ENCODE data around the gene TNFSF12. TPM values are rescaled to one million over a fixed set of nuclear protein-coding genes. Genes with fewer than 3 reads are reported as not detected.
A peak's percentile ranks its signal among the peaks of the same experiment; 100 is the strongest.

The TNFSF12 gene
- total and polyA plus RNA-seq, 3 donors from 2014 or later, result 17.0 to 21.5 (median 20.6) TPM

DNA sequence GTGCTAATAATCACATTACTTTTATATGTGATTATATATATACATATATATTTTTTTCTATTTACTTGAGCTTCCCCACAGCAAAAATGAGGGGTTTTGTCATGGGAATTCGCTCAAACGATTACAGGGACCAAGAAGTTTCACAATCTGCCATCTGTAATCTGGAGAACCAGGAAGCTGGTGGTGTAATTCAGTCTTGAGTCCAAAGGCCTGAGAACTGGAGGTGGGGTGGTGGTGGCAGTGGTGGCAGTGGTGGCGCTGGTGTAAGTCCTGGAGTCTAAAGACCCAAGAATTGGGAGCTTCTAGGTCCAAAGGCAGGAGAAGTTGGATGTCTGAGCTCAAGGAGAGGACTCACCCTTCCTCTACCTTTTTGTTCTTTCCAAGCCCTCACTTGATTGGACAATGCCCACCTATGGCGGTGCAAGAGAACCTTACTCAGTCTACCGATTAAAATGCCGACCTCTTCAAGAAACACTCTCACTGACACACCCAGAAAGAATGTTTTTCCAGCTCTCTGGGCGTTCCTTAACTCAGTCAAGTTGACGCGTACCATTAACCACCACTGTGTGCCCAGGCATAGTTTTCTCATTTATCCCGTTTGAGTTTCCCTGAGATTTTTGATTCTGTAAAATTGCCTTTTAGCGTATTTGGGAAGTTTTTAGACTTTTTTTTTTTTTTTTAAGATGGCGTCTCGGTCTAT is 32.8 kb upstream of the TNFSF12 start:
- Histone ChIP-seq H3K27me3 (no peaks in the 10 kb centered on the region), H3K27ac (no peak overlapping the region), H3K9me3 (no peaks in the 10 kb centered on the region), H3K4me1 (no peaks in the 10 kb centered on the region), H3K36me3 (ENCODE audit: low read depth, missing control alignments) (no peaks in the 10 kb centered on the region), H3K4me3 (no peak overlapping the region)
- WGBS, 2 donors, result 88% methylated on average over 13 of the region's 13 CpGs
- DNase-seq, result no peak
- intact Hi-C loops (cut with DNase I; ENCODE audit: low total_unique reads), result no loop called here
- TF ChIP-seq, protein P1, sequence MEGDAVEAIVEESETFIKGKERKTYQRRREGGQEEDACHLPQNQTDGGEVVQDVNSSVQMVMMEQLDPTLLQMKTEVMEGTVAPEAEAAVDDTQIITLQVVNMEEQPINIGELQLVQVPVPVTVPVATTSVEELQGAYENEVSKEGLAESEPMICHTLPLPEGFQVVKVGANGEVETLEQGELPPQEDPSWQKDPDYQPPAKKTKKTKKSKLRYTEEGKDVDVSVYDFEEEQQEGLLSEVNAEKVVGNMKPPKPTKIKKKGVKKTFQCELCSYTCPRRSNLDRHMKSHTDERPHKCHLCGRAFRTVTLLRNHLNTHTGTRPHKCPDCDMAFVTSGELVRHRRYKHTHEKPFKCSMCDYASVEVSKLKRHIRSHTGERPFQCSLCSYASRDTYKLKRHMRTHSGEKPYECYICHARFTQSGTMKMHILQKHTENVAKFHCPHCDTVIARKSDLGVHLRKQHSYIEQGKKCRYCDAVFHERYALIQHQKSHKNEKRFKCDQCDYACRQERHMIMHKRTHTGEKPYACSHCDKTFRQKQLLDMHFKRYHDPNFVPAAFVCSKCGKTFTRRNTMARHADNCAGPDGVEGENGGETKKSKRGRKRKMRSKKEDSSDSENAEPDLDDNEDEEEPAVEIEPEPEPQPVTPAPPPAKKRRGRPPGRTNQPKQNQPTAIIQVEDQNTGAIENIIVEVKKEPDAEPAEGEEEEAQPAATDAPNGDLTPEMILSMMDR (IDR thresholded peaks at IDR 0.05), result no peak
- no peak for TF ChIP-seq POLR2A (IDR thresholded peaks at IDR 0.05)

DNA sequence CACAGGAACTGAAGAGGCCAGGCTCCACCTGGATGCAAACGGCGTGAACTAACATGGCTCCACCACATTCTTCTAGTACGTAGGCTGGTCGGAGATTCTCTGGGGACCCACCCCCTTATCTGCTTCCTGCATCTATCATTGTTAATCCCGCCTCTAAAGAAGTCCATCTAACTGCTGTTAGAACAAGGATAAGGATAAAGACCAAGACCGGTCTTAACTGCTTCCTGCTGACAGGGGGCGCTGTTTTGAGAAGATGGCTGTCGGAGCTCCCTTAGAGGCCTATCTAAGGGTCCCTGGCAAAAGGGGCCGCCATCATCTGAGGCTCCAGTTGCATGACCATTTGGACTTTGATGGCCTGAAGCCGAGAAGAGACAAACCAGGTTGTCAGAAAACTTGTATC is 25.8 kb upstream of the TNFSF12 start:
- peak; percentile 63 for DNase-seq
- intact Hi-C loops (cut with DNase I; ENCODE audit: low total_unique reads), result no loop called here
- H3K4me3 ChIP-seq, result no peak overlapping the region
- no peak overlapping the region for H3K27ac ChIP-seq
- no peaks in the 10 kb centered on the region for H3K36me3 ChIP-seq (ENCODE audit: low read depth, missing control alignments)
- WGBS, 2 donors, result 38% methylated on average over 10 of the region's 10 CpGs
- no peaks in the 10 kb centered on the region for H3K9me3 ChIP-seq
- H3K4me1 ChIP-seq, result no peaks in the 10 kb centered on the region
- no peaks in the 10 kb centered on the region for H3K27me3 ChIP-seq
- TF ChIP-seq, protein P1 (IDR thresholded peaks at IDR 0.05), result peak in 2 of 3 experiments; percentile 34 to 44
- no peak for TF ChIP-seq POLR2A (IDR thresholded peaks at IDR 0.05)

DNA sequence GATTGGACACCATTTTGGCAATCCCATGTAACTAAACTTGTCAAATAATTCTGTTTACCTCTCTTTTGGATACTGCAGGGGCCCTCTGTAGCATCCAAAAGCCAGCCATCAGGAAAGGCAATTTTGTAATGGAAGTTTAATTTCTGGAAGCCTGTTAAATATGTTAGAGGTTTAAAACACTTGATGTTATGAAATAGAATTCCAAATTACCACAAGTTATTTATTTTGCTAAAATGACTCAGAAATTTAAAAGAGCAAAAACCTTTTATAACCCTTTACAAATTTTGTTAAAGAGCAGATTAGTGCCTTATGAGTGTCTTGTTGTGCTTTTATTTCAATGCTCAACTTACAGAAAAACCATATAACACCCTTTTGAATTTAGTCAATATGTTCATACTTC is 20.0 kb upstream of the TNFSF12 start:
- intact Hi-C loops (cut with DNase I; ENCODE audit: low total_unique reads), result no loop called here
- H3K36me3 ChIP-seq (ENCODE audit: low read depth, missing control alignments), result no peaks in the 10 kb centered on the region
- no peak overlapping the region for H3K27ac ChIP-seq
- no peak overlapping the region for H3K4me3 ChIP-seq
- no peaks in the 10 kb centered on the region for H3K9me3 ChIP-seq
- H3K4me1 ChIP-seq, result no peaks in the 10 kb centered on the region
- TF ChIP-seq, protein P1 (IDR thresholded peaks at IDR 0.05), result no peak
- no peak for TF ChIP-seq POLR2A (IDR thresholded peaks at IDR 0.05)
- no peaks in the 10 kb centered on the region for H3K27me3 ChIP-seq
- no peak for DNase-seq

DNA sequence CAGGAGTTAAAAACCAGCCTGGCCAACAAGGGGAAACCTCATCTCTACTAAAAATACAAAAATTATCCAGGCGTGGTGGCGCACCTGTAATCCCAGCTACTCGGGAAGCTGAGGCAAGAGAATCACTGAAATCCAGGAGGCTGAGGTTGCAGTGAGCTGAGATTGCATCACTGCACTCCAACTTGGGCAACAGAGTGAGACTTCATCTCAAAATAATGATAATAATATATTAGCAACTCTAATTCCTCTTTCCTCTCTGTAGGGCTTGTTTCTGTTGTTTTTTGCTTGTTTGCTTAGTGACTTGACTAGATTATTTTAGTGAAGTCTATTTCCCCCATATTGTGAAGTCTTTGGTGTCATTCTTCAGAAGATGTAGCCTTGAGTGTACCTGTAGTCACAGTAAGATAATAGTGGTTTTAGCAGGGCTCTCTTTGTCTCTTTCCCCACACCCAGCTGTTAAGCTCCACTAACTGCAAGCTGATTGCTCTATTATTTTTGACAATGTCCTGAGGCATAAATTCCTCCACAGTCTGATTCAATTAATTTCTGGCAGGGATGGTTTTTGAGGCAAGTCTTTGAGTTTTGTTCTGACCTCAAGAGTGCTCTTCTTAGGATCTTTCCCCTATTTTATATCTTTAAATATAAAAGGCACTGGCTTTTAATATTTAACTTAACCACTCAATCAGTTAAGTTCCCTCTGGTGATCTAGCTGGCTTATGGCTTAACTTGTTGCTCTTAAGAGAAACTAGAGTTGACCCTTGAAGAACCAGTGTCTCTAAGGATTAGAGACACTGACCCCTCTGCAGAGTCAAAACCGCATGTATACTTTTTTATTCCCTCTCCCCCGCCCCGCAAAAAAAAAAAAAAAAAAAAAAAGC is 18.6 kb upstream of the TNFSF12 start:
- H3K4me1 ChIP-seq, result no peaks in the 10 kb centered on the region
- H3K27ac ChIP-seq, result no peak overlapping the region
- H3K27me3 ChIP-seq, result no peaks in the 10 kb centered on the region
- no peak for TF ChIP-seq POLR2A (IDR thresholded peaks at IDR 0.05)
- TF ChIP-seq, protein P1 (IDR thresholded peaks at IDR 0.05), result no peak
- WGBS, 2 donors, result 83 to 94% methylated on average over 6 of the region's 6 CpGs
- intact Hi-C loops (cut with DNase I; ENCODE audit: low total_unique reads), result no loop called here
- no peaks in the 10 kb centered on the region for H3K36me3 ChIP-seq (ENCODE audit: low read depth, missing control alignments)
- H3K4me3 ChIP-seq, result no peak overlapping the region
- no peaks in the 10 kb centered on the region for H3K9me3 ChIP-seq
- no peak for DNase-seq

All from testis (tissue), 3 donors.